ENCODE data around the gene BORCS6. TPM values are rescaled to one million over a fixed set of nuclear protein-coding genes. Genes with fewer than 3 reads are reported as not detected.
A peak's percentile ranks its signal among the peaks of the same experiment; 100 is the strongest.
"Not testable (repeated sequence)": the region's sequence is repeated elsewhere in the genome, so short reads cannot be mapped to it uniquely, and the experiment has no call there.

BORCS6 gene
- polyA plus RNA-seq, 4 donors = 7.9 to 13.8 (median 10.8) TPM

GRCh38 chr17:8220783-8221662 lies 31.0 kb upstream of the BORCS6 start:
- peak; percentile 92 to 96 for DNase-seq
- H3K36me3 ChIP-seq (ENCODE audit: control insufficient read depth in 3 of 3, insufficient read depth in 2 of 3, low read depth in 1 of 3, low read length in 3 of 3) = no peaks in the 10 kb centered on the region
- no peaks in the 10 kb centered on the region for H3K27me3 ChIP-seq (ENCODE audit: control insufficient read depth in 3 of 3, insufficient read depth in 3 of 3, low read length in 3 of 3)
- no peak for FAIRE-seq
- H3K4me1 ChIP-seq (ENCODE audit: control insufficient read depth in 3 of 3, insufficient read depth in 2 of 3, low read depth in 1 of 3, low read length in 2 of 3) = peaks cover 0 to 12% (median 4%) of the 10 kb centered on the region in 3 donors
- 0 to 2% (median 1%) methylated on average over 45 of the region's 45 CpGs for WGBS, 3 donors
- peak overlapping the region; percentile 55 to 85 (median 60) for H3K4me3 ChIP-seq (ENCODE audit: low read depth in 1 of 3, low read length in 3 of 3)
- H3K9me3 ChIP-seq (ENCODE audit: control insufficient read depth in 2 of 2, insufficient read depth in 1 of 2, low read depth in 1 of 2, low read length in 1 of 2) = no peaks in the 10 kb centered on the region
- peak overlapping the region; percentile 96 to 97 (median 97) for H3K27ac ChIP-seq (ENCODE audit: low read depth in 1 of 3, low read length in 2 of 3)

DNA sequence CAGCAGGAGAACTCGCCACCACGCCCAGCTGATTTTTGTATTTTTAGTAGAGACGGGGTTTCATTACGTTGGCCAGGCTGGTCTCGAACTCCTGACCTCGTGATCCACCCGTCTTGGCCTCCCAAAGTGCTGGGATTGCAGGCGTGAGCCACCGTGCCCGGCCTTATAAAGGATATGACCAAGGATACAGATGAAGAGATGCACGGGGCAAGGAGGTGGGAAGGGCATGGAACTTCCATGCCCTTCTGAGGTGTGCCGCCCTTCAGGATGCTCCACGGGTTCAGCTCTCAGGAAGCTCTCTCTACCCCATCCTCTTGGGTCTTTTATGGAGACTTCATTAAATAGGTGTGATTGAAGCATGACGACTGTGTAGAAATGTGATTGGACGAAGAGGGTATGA lies 24.0 kb upstream of the BORCS6 start:
- not testable (repeated sequence) for H3K4me3 ChIP-seq (ENCODE audit: low read depth in 1 of 3, low read length in 3 of 3); DNase-seq; H3K4me1 ChIP-seq (ENCODE audit: control insufficient read depth in 3 of 3, insufficient read depth in 2 of 3, low read depth in 1 of 3, low read length in 2 of 3); H3K36me3 ChIP-seq (ENCODE audit: control insufficient read depth in 3 of 3, insufficient read depth in 2 of 3, low read depth in 1 of 3, low read length in 3 of 3); H3K9me3 ChIP-seq (ENCODE audit: control insufficient read depth in 2 of 2, insufficient read depth in 1 of 2, low read depth in 1 of 2, low read length in 1 of 2); H3K27ac ChIP-seq (ENCODE audit: low read depth in 1 of 3, low read length in 2 of 3); FAIRE-seq; H3K27me3 ChIP-seq (ENCODE audit: control insufficient read depth in 3 of 3, insufficient read depth in 3 of 3, low read length in 3 of 3)
- 88 to 89% (median 89%) methylated on average over 15 of the region's 15 CpGs for WGBS, 3 donors

DNA sequence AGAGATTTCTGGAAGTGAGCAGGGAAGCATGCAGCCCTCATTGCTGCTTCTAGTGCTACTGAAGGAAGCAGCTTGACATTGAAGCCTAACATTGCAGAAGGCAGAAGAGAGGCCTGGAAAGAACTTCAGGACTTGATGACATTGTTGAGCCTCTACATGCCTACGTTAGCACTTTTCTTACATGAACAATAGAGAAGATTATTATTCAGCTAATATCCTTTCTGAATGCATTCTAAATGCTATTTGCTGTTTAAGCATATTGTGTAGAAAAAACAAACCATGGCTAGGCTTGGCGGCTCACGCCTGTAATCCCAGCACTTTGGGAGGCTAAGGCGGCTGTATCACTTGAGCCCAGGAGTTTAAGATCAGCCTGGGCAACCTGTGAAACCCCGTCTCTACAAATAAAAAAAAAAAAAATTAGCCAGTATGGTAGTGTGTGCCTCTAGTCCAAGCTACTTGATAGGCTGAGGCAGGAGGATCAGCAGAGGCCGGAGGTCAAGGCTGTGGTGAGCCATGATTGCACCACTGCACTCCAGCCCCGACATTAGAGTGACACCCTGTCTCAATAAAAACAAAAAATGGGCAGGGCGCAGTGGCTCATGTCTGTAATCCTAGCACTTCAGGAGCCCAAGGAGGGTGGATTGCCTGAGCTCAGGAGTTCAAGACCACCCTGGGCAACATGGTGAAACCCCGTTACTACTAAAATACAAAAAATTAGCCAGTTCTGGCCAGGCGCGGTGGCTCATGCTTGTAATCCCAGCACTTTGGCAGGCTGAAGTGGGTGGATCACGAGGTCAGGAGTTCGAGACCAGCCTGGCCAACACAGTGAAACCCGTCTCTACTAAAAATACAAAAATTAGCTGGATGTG lies 22.6 kb upstream of the BORCS6 start:
- WGBS, 3 donors = 81 to 84% (median 83%) methylated on average over 14 of the region's 14 CpGs
- Histone ChIP-seq H3K27ac (ENCODE audit: low read depth in 1 of 3, low read length in 2 of 3) (no peak overlapping the region), H3K36me3 (ENCODE audit: control insufficient read depth in 3 of 3, insufficient read depth in 2 of 3, low read depth in 1 of 3, low read length in 3 of 3) (peaks cover 0 to 4% (median 0%) of the 10 kb centered on the region in 3 donors), H3K4me3 (ENCODE audit: low read depth in 1 of 3, low read length in 3 of 3) (no peak overlapping the region), H3K27me3 (ENCODE audit: control insufficient read depth in 3 of 3, insufficient read depth in 3 of 3, low read length in 3 of 3) (peaks cover 0 to 3% (median 0%) of the 10 kb centered on the region in 3 donors), H3K9me3 (ENCODE audit: control insufficient read depth in 2 of 2, insufficient read depth in 1 of 2, low read depth in 1 of 2, low read length in 1 of 2) (no peaks in the 10 kb centered on the region), H3K4me1 (ENCODE audit: control insufficient read depth in 3 of 3, insufficient read depth in 2 of 3, low read depth in 1 of 3, low read length in 2 of 3) (peaks cover 0 to 5% (median 0%) of the 10 kb centered on the region in 3 donors)
- DNase-seq (no peak), FAIRE-seq (no peak)

DNA sequence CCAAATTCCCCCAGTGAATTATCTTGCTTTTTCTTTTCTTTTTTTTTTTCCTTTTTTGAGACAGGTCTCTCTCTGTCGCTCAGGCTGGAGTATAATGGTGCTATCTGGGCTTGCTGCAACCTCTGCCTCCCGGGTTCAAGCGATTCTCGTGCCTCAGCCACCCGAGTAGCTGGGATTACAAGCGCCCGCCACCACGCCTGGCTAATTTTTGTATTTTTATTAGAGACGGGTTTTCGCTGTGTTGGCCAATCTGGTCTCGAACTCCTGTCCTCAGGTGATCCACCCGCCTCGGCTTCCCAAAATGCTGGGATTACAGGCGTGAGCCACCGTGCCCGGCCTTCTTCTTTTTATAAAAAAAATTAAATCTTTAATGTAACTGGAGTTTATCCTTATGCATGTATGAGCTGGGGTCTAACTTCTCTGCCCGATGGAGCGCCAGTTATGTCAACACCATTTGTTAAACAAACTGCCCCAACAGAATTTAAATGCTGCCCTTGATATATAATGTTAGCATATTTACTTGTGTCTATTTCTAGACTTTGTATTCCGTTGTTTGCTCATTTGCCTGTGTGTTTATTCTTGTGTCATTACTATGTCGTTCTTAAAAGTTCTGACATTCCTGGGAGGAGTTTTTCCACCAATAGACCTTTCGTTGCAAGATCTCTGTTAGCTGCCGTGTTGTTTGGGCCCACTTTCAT lies 20.9 kb upstream of the BORCS6 start:
- peaks cover 0 to 15% (median 0%) of the 10 kb centered on the region in 3 donors for H3K36me3 ChIP-seq (ENCODE audit: control insufficient read depth in 3 of 3, insufficient read depth in 2 of 3, low read depth in 1 of 3, low read length in 3 of 3)
- peaks cover 0 to 3% (median 0%) of the 10 kb centered on the region in 3 donors for H3K27me3 ChIP-seq (ENCODE audit: control insufficient read depth in 3 of 3, insufficient read depth in 3 of 3, low read length in 3 of 3)
- 13 to 18% (median 15%) methylated on average over 22 of the region's 22 CpGs for WGBS, 3 donors
- H3K4me3 ChIP-seq (ENCODE audit: low read depth in 1 of 3, low read length in 3 of 3) = peak overlapping the region in 2 of 3 donors; percentile 43 to 66
- no peaks in the 10 kb centered on the region for H3K9me3 ChIP-seq (ENCODE audit: control insufficient read depth in 2 of 2, insufficient read depth in 1 of 2, low read depth in 1 of 2, low read length in 1 of 2)
- H3K27ac ChIP-seq (ENCODE audit: low read depth in 1 of 3, low read length in 2 of 3) = peak overlapping the region; percentile 45 to 69 (median 60)
- DNase-seq (no peak), FAIRE-seq (no peak)
- H3K4me1 ChIP-seq (ENCODE audit: control insufficient read depth in 3 of 3, insufficient read depth in 2 of 3, low read depth in 1 of 3, low read length in 2 of 3) = peaks cover 0 to 5% (median 0%) of the 10 kb centered on the region in 3 donors

DNA sequence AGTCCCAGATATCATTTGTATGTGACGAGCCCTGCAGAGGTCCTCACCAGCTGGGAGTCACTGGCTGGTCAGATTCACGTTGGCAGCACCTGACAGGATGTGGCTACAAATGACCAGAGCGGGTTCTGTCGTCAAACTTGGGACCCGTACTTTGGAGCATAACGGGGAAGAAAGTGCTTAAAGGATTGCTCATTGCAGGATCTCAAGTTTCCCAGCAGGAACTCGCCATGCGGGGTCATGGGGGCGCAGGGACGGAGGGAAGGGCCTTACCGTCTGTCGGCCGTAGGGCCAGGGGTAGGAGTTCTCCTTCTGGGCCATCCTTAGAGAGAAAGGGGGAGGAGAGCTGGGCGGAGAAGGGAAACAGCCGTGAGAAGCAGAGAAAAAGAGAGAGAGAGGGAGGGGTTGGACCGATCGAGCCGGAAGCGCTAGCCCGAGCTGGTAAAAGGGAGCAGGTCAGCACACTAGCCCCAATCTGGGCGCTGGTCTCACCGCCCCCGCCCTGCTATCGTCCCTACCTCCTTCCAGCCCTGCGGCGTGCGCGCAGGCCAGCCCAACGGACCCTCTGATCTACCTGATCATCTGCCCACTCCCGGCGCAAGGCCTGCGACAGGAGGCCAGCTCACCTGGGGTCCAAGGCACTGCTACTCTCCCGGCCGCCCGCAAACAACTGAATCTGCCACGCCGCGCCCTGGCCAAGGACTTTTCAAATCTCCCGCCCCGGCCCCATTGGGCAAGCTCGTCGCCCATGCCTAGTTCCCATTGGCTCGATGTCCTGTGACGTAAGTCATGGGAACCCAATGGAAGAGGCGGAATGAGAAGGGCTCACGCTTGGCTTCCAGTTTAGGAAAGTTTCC lies 20.2 kb upstream of the BORCS6 start, which contains the start of gene AURKB:
AURKB (minus strand) TSS at position 669 of the 854 bp plus-strand sequence; CDS start at position 318, 351 bp downstream.
- Histone ChIP-seq H3K9me3 (ENCODE audit: control insufficient read depth in 2 of 2, insufficient read depth in 1 of 2, low read depth in 1 of 2, low read length in 1 of 2) (no peaks in the 10 kb centered on the region), H3K27me3 (ENCODE audit: control insufficient read depth in 3 of 3, insufficient read depth in 3 of 3, low read length in 3 of 3) (peaks cover 0 to 3% (median 0%) of the 10 kb centered on the region in 3 donors), H3K27ac (ENCODE audit: low read depth in 1 of 3, low read length in 2 of 3) (peak within 1 kb of the TSS; percentile 45 to 69 (median 60)), H3K4me3 (ENCODE audit: low read depth in 1 of 3, low read length in 3 of 3) (peak within 1 kb of the TSS in 2 of 3 donors; percentile 43 to 66), H3K4me1 (ENCODE audit: control insufficient read depth in 3 of 3, insufficient read depth in 2 of 3, low read depth in 1 of 3, low read length in 2 of 3) (peaks cover 0 to 5% (median 0%) of the 10 kb centered on the region in 3 donors), H3K36me3 (ENCODE audit: control insufficient read depth in 3 of 3, insufficient read depth in 2 of 3, low read depth in 1 of 3, low read length in 3 of 3) (peaks cover 0 to 18% (median 0%) of the 10 kb centered on the region in 3 donors)
- FAIRE-seq = no peak
- peak; percentile 96 to 98 for DNase-seq
- WGBS, 3 donors = 1% methylated on average over 44 to 46 of the region's 46 CpGs

DNA sequence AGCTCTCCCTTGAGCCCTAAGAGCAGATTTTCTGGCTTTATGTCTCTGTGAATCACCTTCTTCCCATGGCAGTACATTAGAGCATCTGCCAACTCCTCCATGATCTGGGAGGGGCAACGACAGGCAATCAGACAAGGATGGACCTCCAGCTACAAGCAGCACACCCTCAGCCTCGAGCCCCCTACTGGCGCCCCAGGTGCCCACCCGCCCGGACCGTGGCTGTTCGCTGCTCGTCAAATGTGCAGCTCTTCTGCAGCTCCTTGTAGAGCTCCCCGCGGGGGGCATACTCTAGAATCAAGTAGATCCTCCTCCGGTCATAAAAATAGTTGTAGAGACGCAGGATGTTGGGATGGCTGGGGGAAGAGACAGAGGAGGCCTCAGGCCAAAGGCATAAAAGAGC lies 16.6 kb upstream of the BORCS6 start:
- FAIRE-seq (no peak), DNase-seq (no peak)
- H3K4me1 ChIP-seq (ENCODE audit: control insufficient read depth in 3 of 3, insufficient read depth in 2 of 3, low read depth in 1 of 3, low read length in 2 of 3) = peaks cover 0 to 5% (median 0%) of the 10 kb centered on the region in 3 donors
- H3K27ac ChIP-seq (ENCODE audit: low read depth in 1 of 3, low read length in 2 of 3) = no peak overlapping the region
- H3K9me3 ChIP-seq (ENCODE audit: control insufficient read depth in 2 of 2, insufficient read depth in 1 of 2, low read depth in 1 of 2, low read length in 1 of 2) = no peaks in the 10 kb centered on the region
- H3K36me3 ChIP-seq (ENCODE audit: control insufficient read depth in 3 of 3, insufficient read depth in 2 of 3, low read depth in 1 of 3, low read length in 3 of 3) = peaks cover 0 to 30% (median 0%) of the 10 kb centered on the region in 3 donors
- H3K27me3 ChIP-seq (ENCODE audit: control insufficient read depth in 3 of 3, insufficient read depth in 3 of 3, low read length in 3 of 3) = no peaks in the 10 kb centered on the region
- no peak overlapping the region for H3K4me3 ChIP-seq (ENCODE audit: low read depth in 1 of 3, low read length in 3 of 3)
- 92 to 94% (median 94%) methylated on average over 12 of the region's 12 CpGs for WGBS, 3 donors

DNA sequence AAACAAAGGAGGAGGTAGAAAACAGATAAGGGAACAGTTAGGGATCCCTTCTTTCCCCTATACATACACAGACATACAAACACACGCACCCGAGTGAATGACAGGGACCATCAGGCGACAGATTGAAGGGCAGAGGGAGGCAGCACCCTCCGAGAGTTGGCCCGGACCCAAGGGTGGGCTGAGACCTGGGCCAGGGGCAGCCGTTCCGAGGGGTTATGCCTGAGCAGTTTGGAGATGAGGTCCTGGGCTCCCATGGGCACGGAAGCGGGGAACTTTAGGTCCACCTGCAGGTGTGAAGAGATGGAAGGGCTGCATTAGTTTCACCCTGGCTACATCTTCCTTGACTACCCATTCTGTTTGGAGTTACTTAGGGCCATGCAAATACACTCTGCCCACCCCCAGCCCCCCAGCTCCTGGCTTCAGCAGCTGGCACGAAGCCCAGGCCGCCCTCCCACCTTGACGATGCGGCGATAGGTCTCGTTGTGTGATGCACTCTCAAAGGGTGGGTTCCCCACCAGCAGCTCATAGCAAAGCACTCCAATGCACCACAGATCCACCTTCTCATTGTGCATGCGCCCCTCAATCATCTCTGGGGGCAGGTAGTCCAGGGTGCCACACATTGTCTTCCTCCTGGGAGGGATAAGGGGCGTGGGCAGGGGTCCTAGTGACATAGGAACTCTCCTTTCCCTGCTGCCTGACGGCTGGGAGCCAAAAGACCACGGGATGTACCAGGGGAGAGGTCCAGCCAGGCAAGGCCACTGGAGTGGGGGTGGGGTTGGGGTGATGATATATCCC lies 15.0 kb upstream of the BORCS6 start:
- DNase-seq = no peak
- no peak for FAIRE-seq
- Histone ChIP-seq H3K27ac (ENCODE audit: low read depth in 1 of 3, low read length in 2 of 3) (no peak overlapping the region), H3K27me3 (ENCODE audit: control insufficient read depth in 3 of 3, insufficient read depth in 3 of 3, low read length in 3 of 3) (no peaks in the 10 kb centered on the region), H3K4me1 (ENCODE audit: control insufficient read depth in 3 of 3, insufficient read depth in 2 of 3, low read depth in 1 of 3, low read length in 2 of 3) (peaks cover 0 to 3% (median 0%) of the 10 kb centered on the region in 3 donors), H3K4me3 (ENCODE audit: low read depth in 1 of 3, low read length in 3 of 3) (no peak overlapping the region), H3K9me3 (ENCODE audit: control insufficient read depth in 2 of 2, insufficient read depth in 1 of 2, low read depth in 1 of 2, low read length in 1 of 2) (no peaks in the 10 kb centered on the region), H3K36me3 (ENCODE audit: control insufficient read depth in 3 of 3, insufficient read depth in 2 of 3, low read depth in 1 of 3, low read length in 3 of 3) (peaks cover 0 to 30% (median 0%) of the 10 kb centered on the region in 3 donors)
- WGBS, 3 donors = 87 to 92% (median 88%) methylated on average over 19 of the region's 19 CpGs
